Measurements from ENCODE around the gene LGALS14. TPM values are rescaled to one million over a fixed set of nuclear protein-coding genes. Genes with fewer than 3 reads are reported as not detected.

Gene LGALS14
- total RNA-seq (2022) = not detected in 2 replicates
- Bru-seq, nascent RNA = not detected
- not detected for BruChase-seq, experiment 1, labeled RNA remaining after a 6-hour chase
- not detected for BruChase-seq, experiment 2, labeled RNA remaining after a 2-hour chase
- long read RNA-seq = 0 reads

GRCh38 chr19:39704181-39705044 lies at the start of gene LGALS14:
Gene LGALS14 (plus strand): TSS chr19:39704481. CDS start chr19:39704529, 48 bp downstream.
- Mint-ChIP-seq H3K9me3 (ENCODE audit: low read depth, unreplicated experiment) (no peaks in the 10 kb centered on the region), H3K27ac (ENCODE audit: unreplicated experiment) (no peak within 1 kb of the TSS), H3K4me1 (ENCODE audit: low read depth, unreplicated experiment) (no peaks in the 10 kb centered on the region), H3K27me3 (ENCODE audit: unreplicated experiment) (peaks cover 100% of the 10 kb centered on the region), H3K4me3 (ENCODE audit: low read depth, unreplicated experiment) (no peak within 1 kb of the TSS), H3K36me3 (ENCODE audit: insufficient read depth, unreplicated experiment) (no peaks in the 10 kb centered on the region)
- CTCF ChIA-PET = no interaction called here
- no TSS peak for BruUV-seq (replicated peaks)
- TF ChIP-seq CTCF (IDR thresholded peaks at IDR 0.05; ENCODE audit: unreplicated experiment) = no peak
- intact Hi-C loops (cut with micrococcal nuclease; ENCODE audit: unreplicated experiment) = no loop called here
- DNase-seq = no peak

GRCh38 chr19:39655613-39656012 lies 48.7 kb upstream of the LGALS14 start, which contains the start of gene LGALS16:
Gene LGALS16 (plus strand): TSS chr19:39655913. CDS start chr19:39655962, 49 bp downstream.
- H3K4me3 Mint-ChIP-seq (ENCODE audit: low read depth, unreplicated experiment) = no peak within 1 kb of the TSS
- CTCF ChIA-PET = no interaction called here
- no peak for DNase-seq
- peaks cover 100% of the 10 kb centered on the region for H3K27me3 Mint-ChIP-seq (ENCODE audit: unreplicated experiment)
- no peak for TF ChIP-seq CTCF (IDR thresholded peaks at IDR 0.05; ENCODE audit: unreplicated experiment)
- no peaks in the 10 kb centered on the region for H3K4me1 Mint-ChIP-seq (ENCODE audit: low read depth, unreplicated experiment)
- no peak within 1 kb of the TSS for H3K27ac Mint-ChIP-seq (ENCODE audit: unreplicated experiment)
- no TSS peak for BruUV-seq (replicated peaks)
- H3K9me3 Mint-ChIP-seq (ENCODE audit: low read depth, unreplicated experiment) = no peaks in the 10 kb centered on the region
- no peaks in the 10 kb centered on the region for H3K36me3 Mint-ChIP-seq (ENCODE audit: insufficient read depth, unreplicated experiment)
- intact Hi-C loops (cut with micrococcal nuclease; ENCODE audit: unreplicated experiment) = no loop called here

- Mint-ChIP-seq H3K27me3 (ENCODE audit: unreplicated experiment) (peaks cover 92% of the 10 kb centered on the region), H3K9me3 (ENCODE audit: low read depth, unreplicated experiment) (no peaks in the 10 kb centered on the region), H3K4me1 (ENCODE audit: low read depth, unreplicated experiment) (no peaks in the 10 kb centered on the region), H3K36me3 (ENCODE audit: insufficient read depth, unreplicated experiment) (no peaks in the 10 kb centered on the region), H3K4me3 (ENCODE audit: low read depth, unreplicated experiment) (no peak overlapping the region), H3K27ac (ENCODE audit: unreplicated experiment) (no peak overlapping the region)
- CTCF ChIA-PET = no interaction called here
- TF ChIP-seq CTCF (IDR thresholded peaks at IDR 0.05; ENCODE audit: unreplicated experiment) = no peak
- no TSS peak for BruUV-seq (replicated peaks)
- DNase-seq = no peak
- intact Hi-C loops (cut with micrococcal nuclease; ENCODE audit: unreplicated experiment) = no loop called here
Observed at GRCh38 chr19:39659791-39660190, 44.5 kb upstream of the LGALS14 start.

GRCh38 chr19:39660661-39661060 lies 43.6 kb upstream of the LGALS14 start:
- Mint-ChIP-seq H3K9me3 (ENCODE audit: low read depth, unreplicated experiment) (no peaks in the 10 kb centered on the region), H3K27me3 (ENCODE audit: unreplicated experiment) (peaks cover 92% of the 10 kb centered on the region), H3K27ac (ENCODE audit: unreplicated experiment) (no peak overlapping the region), H3K4me1 (ENCODE audit: low read depth, unreplicated experiment) (no peaks in the 10 kb centered on the region), H3K4me3 (ENCODE audit: low read depth, unreplicated experiment) (no peak overlapping the region), H3K36me3 (ENCODE audit: insufficient read depth, unreplicated experiment) (no peaks in the 10 kb centered on the region)
- no peak for DNase-seq
- intact Hi-C loops (cut with micrococcal nuclease; ENCODE audit: unreplicated experiment) = no loop called here
- TF ChIP-seq CTCF (IDR thresholded peaks at IDR 0.05; ENCODE audit: unreplicated experiment) = no peak
- BruUV-seq (replicated peaks) = no TSS peak
- CTCF ChIA-PET = interaction anchor here (0.5 kb wide), 1 partner anchor 518 kb away, joined by 8 read pairs; no protein-coding TSS in a partner anchor
